Lung (tissue), 12 donors: ENCODE data around the gene CDK2. TPM values are rescaled to one million over a fixed set of nuclear protein-coding genes. Genes with fewer than 3 reads are reported as not detected.

Experiments used
- ATAC-seq: fragments of 200-7000 bp; cut with Tn5 transposase; one replicate; pipeline ENCODE4 v1.9.1; 2020; ENCODE audit warnings: moderate number of reproducible peaks; ENCODE audit not compliant: insufficient read depth, low FRiP score
- DNase-seq, 3 donors: peaks; one replicate each; pipeline ENCODE4 v3.0.0-alpha.2; 2013 to 2017
- H3K27ac ChIP-seq, 2 donors: one replicate each; pipeline ENCODE4 v1.5.1; 2013; ENCODE audit warnings: mild to moderate bottlenecking in 2 of 2, moderate library complexity in 2 of 2, control low read depth in 1 of 2, inconsistent platforms in 1 of 2, low read depth in 1 of 2, low read length in 1 of 2
- H3K27me3 ChIP-seq, 3 donors: one replicate each; pipeline ENCODE4 v1.5.1; 2013; ENCODE audit warnings: low read length in 2 of 3; ENCODE audit not compliant: control insufficient read depth in 3 of 3, insufficient read depth in 3 of 3
- H3K36me3 ChIP-seq, 4 donors: one replicate each; pipeline ENCODE4 v1.5.1; 2013; ENCODE audit warnings: low read length in 4 of 4, mild to moderate bottlenecking in 1 of 4, moderate library complexity in 1 of 4; ENCODE audit not compliant: control insufficient read depth in 4 of 4, insufficient read depth in 4 of 4
- H3K4me1 ChIP-seq, 5 donors: one replicate each; pipeline ENCODE4 v1.5.1; 2013; ENCODE audit warnings: low read length in 5 of 5, mild to moderate bottlenecking in 2 of 5, moderate library complexity in 1 of 5; ENCODE audit not compliant: control insufficient read depth in 5 of 5, insufficient read depth in 5 of 5
- H3K4me3 ChIP-seq: one replicate; pipeline ENCODE4 v1.5.1; 2013; ENCODE audit warnings: mild to moderate bottlenecking, control low read depth, moderate library complexity
- H3K9ac ChIP-seq, 2 donors: one replicate each; pipeline ENCODE4 v1.5.1; 2013; ENCODE audit warnings: low read length in 2 of 2, control low read depth in 1 of 2; ENCODE audit not compliant: insufficient read depth in 1 of 2
- H3K9me3 ChIP-seq, 4 donors: one replicate each; pipeline ENCODE4 v1.5.1; 2013; ENCODE audit warnings: low read length in 3 of 4, mild to moderate bottlenecking in 1 of 4, moderate library complexity in 1 of 4; ENCODE audit not compliant: control insufficient read depth in 4 of 4, insufficient read depth in 3 of 4
- CTCF ChIP-seq: IDR thresholded peaks from 2 replicates; pipeline ENCODE4 v1.5.1; 2012; ENCODE audit warnings: mild to moderate bottlenecking; ENCODE audit errors: control extremely low read depth, extremely low read depth
- WGBS, 2 donors: extraction: QIAGEN DNeasy Blood & Tissue Kit; methylation state at CpG; one replicate each; pipeline ENCODE4 v1.1.7; 2013; 5-methylcytosine and 5-hydroxymethylcytosine counted together
- polyA plus RNA-seq, 2 donors: library from polyadenylated mRNA; stranded (reverse); fragments of 200-250 nt; gene quantifications; one replicate each; pipeline ENCODE4 v1.2.1, GENCODE V29; 2013
- total RNA-seq, 2 donors: library from RNA; depleted of rRNA in 1 of 2; stranded (reverse); fragments of >200 nt in 1 of 2; gene quantifications; one replicate each; pipeline ENCODE4 v1.2.1, GENCODE V29; 2014 to 2021
- donor health status: control.
- donor health status: control.
- donor health status: Bipolar disorder and iron deficiency.
- donor health status: healthy.
- donor health status: DM: yes; HTN: yes; CAD: no.

Gene CDK2
- total and polyA plus RNA-seq, 4 donors = 13.0 to 28.0 (median 26.5) TPM

- H3K36me3 ChIP-seq = no peaks in the 10 kb centered on the region
- DNase-seq (peak; percentile 35 to 49 (median 36)), ATAC-seq (no peak)
- H3K4me1 ChIP-seq = peaks cover 0 to 24% (median 10%) of the 10 kb centered on the region in 5 donors
- H3K4me3 ChIP-seq = no peak overlapping the region
- no peaks in the 10 kb centered on the region for H3K9me3 ChIP-seq
- H3K9ac ChIP-seq = no peak overlapping the region
- no peaks in the 10 kb centered on the region for H3K27me3 ChIP-seq
- WGBS, 2 donors = 60 to 78% methylated on average over 26 of the region's 26 CpGs
- peak overlapping the region in 1 of 2 donors; percentile 17 for H3K27ac ChIP-seq
- TF ChIP-seq CTCF = no peak
Measured at GRCh38 chr12:55935738-55936151, 30.9 kb upstream of the CDK2 start.

- Histone ChIP-seq H3K9me3 (no peaks in the 10 kb centered on the region), H3K9ac (no peak overlapping the region), H3K27ac (no peak overlapping the region), H3K4me1 (peaks cover 0 to 7% (median 2%) of the 10 kb centered on the region in 5 donors), H3K4me3 (no peak overlapping the region), H3K27me3 (no peaks in the 10 kb centered on the region), H3K36me3 (peaks cover 0 to 6% (median 0%) of the 10 kb centered on the region in 4 donors)
- no peak for DNase-seq
- 71 to 85% methylated on average over 2 of the region's 2 CpGs for WGBS, 2 donors
- no peak for TF ChIP-seq CTCF
- no peak for ATAC-seq
Measured at GRCh38 chr12:55937981-55938380, 28.6 kb upstream of the CDK2 start.

- Histone ChIP-seq H3K9me3 (no peaks in the 10 kb centered on the region), H3K27me3 (no peaks in the 10 kb centered on the region), H3K36me3 (peaks cover 0 to 7% (median under 1%) of the 10 kb centered on the region in 4 donors), H3K4me1 (peaks cover 0 to 6% (median 0%) of the 10 kb centered on the region in 5 donors), H3K27ac (no peak overlapping the region), H3K4me3 (no peak overlapping the region), H3K9ac (no peak overlapping the region)
- ATAC-seq (no peak), DNase-seq (no peak)
- 95 to 96% methylated on average over 8 of the region's 8 CpGs for WGBS, 2 donors
- no peak for TF ChIP-seq CTCF
Measured at GRCh38 chr12:55938826-55939501, 27.7 kb upstream of the CDK2 start.
